Lung (tissue), 12 donors: Measurements from ENCODE around the gene MYO5C. TPM values are rescaled to one million over a fixed set of nuclear protein-coding genes. Genes with fewer than 3 reads are reported as not detected.

Experiments used
- ATAC-seq: fragments of 200-7000 bp; cut with Tn5 transposase; one replicate; pipeline ENCODE4 v1.9.1; 2020; ENCODE audit warnings: moderate number of reproducible peaks; ENCODE audit not compliant: insufficient read depth, low FRiP score
- DNase-seq, 3 donors: peaks; one replicate each; pipeline ENCODE4 v3.0.0-alpha.2; 2013 to 2017
- H3K27ac ChIP-seq, 2 donors: one replicate each; pipeline ENCODE4 v1.5.1; 2013; ENCODE audit warnings: mild to moderate bottlenecking in 2 of 2, moderate library complexity in 2 of 2, control low read depth in 1 of 2, inconsistent platforms in 1 of 2, low read depth in 1 of 2, low read length in 1 of 2
- H3K27me3 ChIP-seq, 3 donors: one replicate each; pipeline ENCODE4 v1.5.1; 2013; ENCODE audit warnings: low read length in 2 of 3; ENCODE audit not compliant: control insufficient read depth in 3 of 3, insufficient read depth in 3 of 3
- H3K36me3 ChIP-seq, 4 donors: one replicate each; pipeline ENCODE4 v1.5.1; 2013; ENCODE audit warnings: low read length in 4 of 4, mild to moderate bottlenecking in 1 of 4, moderate library complexity in 1 of 4; ENCODE audit not compliant: control insufficient read depth in 4 of 4, insufficient read depth in 4 of 4
- H3K4me1 ChIP-seq, 5 donors: one replicate each; pipeline ENCODE4 v1.5.1; 2013; ENCODE audit warnings: low read length in 5 of 5, mild to moderate bottlenecking in 2 of 5, moderate library complexity in 1 of 5; ENCODE audit not compliant: control insufficient read depth in 5 of 5, insufficient read depth in 5 of 5
- H3K4me3 ChIP-seq: one replicate; pipeline ENCODE4 v1.5.1; 2013; ENCODE audit warnings: mild to moderate bottlenecking, control low read depth, moderate library complexity
- H3K9ac ChIP-seq, 2 donors: one replicate each; pipeline ENCODE4 v1.5.1; 2013; ENCODE audit warnings: low read length in 2 of 2, control low read depth in 1 of 2; ENCODE audit not compliant: insufficient read depth in 1 of 2
- H3K9me3 ChIP-seq, 4 donors: one replicate each; pipeline ENCODE4 v1.5.1; 2013; ENCODE audit warnings: low read length in 3 of 4, mild to moderate bottlenecking in 1 of 4, moderate library complexity in 1 of 4; ENCODE audit not compliant: control insufficient read depth in 4 of 4, insufficient read depth in 3 of 4
- WGBS, 2 donors: extraction: QIAGEN DNeasy Blood & Tissue Kit; methylation state at CpG; one replicate each; pipeline ENCODE4 v1.1.7; 2013; 5-methylcytosine and 5-hydroxymethylcytosine counted together
- polyA plus RNA-seq, 2 donors: library from polyadenylated mRNA; stranded (reverse); fragments of 200-250 nt; gene quantifications; one replicate each; pipeline ENCODE4 v1.2.1, GENCODE V29; 2013
- total RNA-seq, 2 donors: library from RNA; depleted of rRNA in 1 of 2; stranded (reverse); fragments of >200 nt in 1 of 2; gene quantifications; one replicate each; pipeline ENCODE4 v1.2.1, GENCODE V29; 2014 to 2021
- TF ChIP-seq, protein P1 (sequence below): IDR thresholded peaks from 2 replicates; pipeline ENCODE4 v1.5.1; 2012; ENCODE audit warnings: mild to moderate bottlenecking; ENCODE audit errors: control extremely low read depth, extremely low read depth
- donor health status: control.
- donor health status: control.
- donor health status: Bipolar disorder and iron deficiency.
- donor health status: healthy.
- donor health status: DM: yes; HTN: yes; CAD: no.

The MYO5C gene
- total and polyA plus RNA-seq, 4 donors, result 11.1 to 70.1 (median 40.0) TPM

GRCh38 chr15:52185151-52185561, 110.4 kb downstream of the MYO5C start:
- H3K4me1 ChIP-seq, result peaks cover 0 to 16% (median 4%) of the 10 kb centered on the region in 5 donors
- H3K27me3 ChIP-seq, result peaks cover 0 to 9% (median 4%) of the 10 kb centered on the region in 3 donors
- ATAC-seq, result no peak
- H3K27ac ChIP-seq, result no peak overlapping the region
- H3K9ac ChIP-seq, result no peak overlapping the region
- no peak for DNase-seq
- WGBS, 2 donors, result 73 to 91% methylated on average over 7 of the region's 7 CpGs
- H3K9me3 ChIP-seq, result no peaks in the 10 kb centered on the region
- H3K36me3 ChIP-seq, result no peaks in the 10 kb centered on the region
- TF ChIP-seq, protein P1, sequence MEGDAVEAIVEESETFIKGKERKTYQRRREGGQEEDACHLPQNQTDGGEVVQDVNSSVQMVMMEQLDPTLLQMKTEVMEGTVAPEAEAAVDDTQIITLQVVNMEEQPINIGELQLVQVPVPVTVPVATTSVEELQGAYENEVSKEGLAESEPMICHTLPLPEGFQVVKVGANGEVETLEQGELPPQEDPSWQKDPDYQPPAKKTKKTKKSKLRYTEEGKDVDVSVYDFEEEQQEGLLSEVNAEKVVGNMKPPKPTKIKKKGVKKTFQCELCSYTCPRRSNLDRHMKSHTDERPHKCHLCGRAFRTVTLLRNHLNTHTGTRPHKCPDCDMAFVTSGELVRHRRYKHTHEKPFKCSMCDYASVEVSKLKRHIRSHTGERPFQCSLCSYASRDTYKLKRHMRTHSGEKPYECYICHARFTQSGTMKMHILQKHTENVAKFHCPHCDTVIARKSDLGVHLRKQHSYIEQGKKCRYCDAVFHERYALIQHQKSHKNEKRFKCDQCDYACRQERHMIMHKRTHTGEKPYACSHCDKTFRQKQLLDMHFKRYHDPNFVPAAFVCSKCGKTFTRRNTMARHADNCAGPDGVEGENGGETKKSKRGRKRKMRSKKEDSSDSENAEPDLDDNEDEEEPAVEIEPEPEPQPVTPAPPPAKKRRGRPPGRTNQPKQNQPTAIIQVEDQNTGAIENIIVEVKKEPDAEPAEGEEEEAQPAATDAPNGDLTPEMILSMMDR, result no peak
- no peak overlapping the region for H3K4me3 ChIP-seq

DNA sequence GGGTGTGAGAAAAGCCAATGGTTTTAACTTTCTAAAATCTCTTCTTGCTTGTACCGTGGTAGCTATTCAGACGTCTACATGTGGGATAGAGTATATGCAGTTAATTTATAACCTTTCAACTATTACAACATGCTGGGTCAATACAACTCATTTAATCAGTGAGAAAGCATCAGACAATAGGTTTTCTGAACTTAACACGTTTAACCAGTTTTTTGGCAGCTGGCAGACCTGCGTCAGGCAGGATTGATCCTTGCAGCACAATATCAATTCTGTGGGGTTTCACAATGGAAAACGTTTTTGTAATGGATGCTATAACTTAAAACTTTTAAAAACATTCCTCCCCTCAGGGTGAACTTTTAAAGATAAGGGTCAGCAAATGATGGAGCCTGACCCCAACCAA, 110.9 kb downstream of the MYO5C start:
- Histone ChIP-seq H3K27ac (no peak overlapping the region), H3K4me3 (no peak overlapping the region), H3K4me1 (peaks cover 0 to 19% (median 4%) of the 10 kb centered on the region in 5 donors), H3K27me3 (peaks cover 0 to 9% (median 4%) of the 10 kb centered on the region in 3 donors), H3K9me3 (no peaks in the 10 kb centered on the region), H3K36me3 (no peaks in the 10 kb centered on the region), H3K9ac (no peak overlapping the region)
- DNase-seq, result peak in 2 of 3 donors; percentile 23 to 34
- no peak for ATAC-seq
- TF ChIP-seq, protein P1, result no peak
- 61 to 71% methylated on average over 5 of the region's 5 CpGs for WGBS, 2 donors

- H3K36me3 ChIP-seq, result no peaks in the 10 kb centered on the region
- peak in 2 of 3 donors; percentile 36 to 44 for DNase-seq
- H3K9me3 ChIP-seq, result no peaks in the 10 kb centered on the region
- peaks cover 0 to 9% (median 4%) of the 10 kb centered on the region in 3 donors for H3K27me3 ChIP-seq
- WGBS, 2 donors, result 71 to 78% methylated on average over 2 of the region's 2 CpGs
- peaks cover 0 to 24% (median 5%) of the 10 kb centered on the region in 5 donors for H3K4me1 ChIP-seq
- no peak for ATAC-seq
- TF ChIP-seq, protein P1, result peak; percentile 12
- H3K27ac ChIP-seq, result no peak overlapping the region
- H3K9ac ChIP-seq, result no peak overlapping the region
- no peak overlapping the region for H3K4me3 ChIP-seq
These were observed 111.9 kb downstream of the MYO5C start for GRCh38 chr15:52183562-52184173.
